Endothelial cell of coronary artery (primary cell): ENCODE data around the gene ADRB1. TPM values are rescaled to one million over a fixed set of nuclear protein-coding genes. Genes with fewer than 3 reads are reported as not detected.

Experiments
- total RNA-seq: library from RNA; depleted of rRNA; stranded (reverse); fragments of >200 nt; gene quantifications from 2 replicates; pipeline ENCODE4 v1.2.3, GENCODE V29; 2014

ADRB1 gene
- total RNA-seq, result not detected in 2 replicates

DNA sequence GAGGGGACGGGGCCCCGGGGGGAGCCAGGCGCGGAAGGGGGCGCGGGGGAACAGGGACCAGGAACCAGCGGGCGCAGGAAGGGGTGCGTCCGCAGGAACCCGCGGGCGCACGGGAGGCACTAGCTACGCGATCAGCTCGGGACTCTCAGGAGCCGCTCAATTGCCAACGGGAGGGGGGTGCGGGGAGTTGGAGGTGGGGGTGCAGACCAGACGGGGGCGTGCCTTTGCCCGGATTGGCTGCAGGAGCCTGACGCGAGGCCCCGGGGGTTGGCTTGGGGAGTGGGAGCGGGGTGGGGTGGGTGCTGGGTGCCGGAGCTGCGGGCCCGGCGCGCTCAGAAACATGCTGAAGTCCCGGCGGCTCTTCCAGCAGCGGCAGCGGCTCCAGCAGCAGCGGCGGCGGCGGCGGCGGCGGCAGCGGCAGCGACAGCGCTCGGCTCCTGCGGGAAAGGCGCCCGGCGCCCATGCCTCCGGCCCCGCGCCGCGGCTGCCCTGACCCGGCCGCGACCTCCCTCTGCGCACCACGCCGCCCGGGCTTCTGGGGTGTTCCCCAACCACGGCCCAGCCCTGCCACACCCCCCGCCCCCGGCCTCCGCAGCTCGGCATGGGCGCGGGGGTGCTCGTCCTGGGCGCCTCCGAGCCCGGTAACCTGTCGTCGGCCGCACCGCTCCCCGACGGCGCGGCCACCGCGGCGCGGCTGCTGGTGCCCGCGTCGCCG is at the start of gene ADRB1:
Gene ADRB1 (plus strand): TSS at position 335 of the 715 bp plus-strand sequence. CDS start 267 bp downstream, at position 602.

Other genes starting within 250 kb of the ADRB1 start
- 5.3 and 5.5 TPM in 2 replicates for gene DCLRE1A, start 189.8 kb upstream of the ADRB1 start, total RNA-seq
- 8.1 and 11.1 TPM in 2 replicates for gene NHLRC2, start 189.2 kb upstream of the ADRB1 start, total RNA-seq
- 13.0 and 18.1 TPM in 2 replicates for gene CCDC186, start 130.3 kb downstream of the ADRB1 start, total RNA-seq
- gene TDRD1, start 135.5 kb downstream of the ADRB1 start, total RNA-seq, result not detected in 2 replicates
- not detected in 2 replicates for gene VWA2, start 195.4 kb downstream of the ADRB1 start, total RNA-seq